Upper lobe of left lung (tissue), 4 donors: ENCODE results near the gene DCAKD.

Experiments
- EP300 ChIP-seq, 4 donors: sonication (generic); formaldehyde crosslinking; IDR thresholded peaks; one replicate each; pipeline ENCODE4 v1.5.1; 2017; ENCODE audit warnings: antibody characterized with exemption in 4 of 4, control low read depth in 2 of 4
- TF ChIP-seq, protein P1 (sequence below), 6 experiments: fragments of 450-650 bp in 4 of 6; fragments of 200-600 bp in 2 of 6; sonication (generic) in 2 of 6; IDR thresholded peaks; one replicate each; pipeline ENCODE4 v1.5.1; 2016 to 2019; ENCODE audit warnings: antibody characterized with exemption in 6 of 6

DNA sequence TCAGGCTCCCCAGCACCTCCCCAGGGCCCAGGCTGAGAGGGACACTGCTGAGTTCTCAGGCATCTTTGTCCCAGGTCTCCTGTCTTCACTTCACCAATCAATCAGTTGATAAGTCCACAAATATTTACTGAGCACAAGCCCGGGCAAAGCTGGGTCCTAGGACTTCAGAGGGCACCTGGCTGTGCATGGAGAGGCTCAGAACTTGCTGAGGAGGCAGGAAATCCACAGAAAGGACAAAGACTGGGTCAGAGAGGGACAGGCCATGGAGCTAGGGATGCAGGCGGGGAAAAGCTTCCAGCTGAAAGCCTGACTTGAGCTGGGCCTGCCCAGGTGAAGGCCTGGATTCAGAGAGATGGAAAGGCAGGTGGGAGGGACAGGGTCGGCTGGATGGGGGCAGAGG is 50.1 kb downstream of the DCAKD start:
- TF ChIP-seq, protein P1, sequence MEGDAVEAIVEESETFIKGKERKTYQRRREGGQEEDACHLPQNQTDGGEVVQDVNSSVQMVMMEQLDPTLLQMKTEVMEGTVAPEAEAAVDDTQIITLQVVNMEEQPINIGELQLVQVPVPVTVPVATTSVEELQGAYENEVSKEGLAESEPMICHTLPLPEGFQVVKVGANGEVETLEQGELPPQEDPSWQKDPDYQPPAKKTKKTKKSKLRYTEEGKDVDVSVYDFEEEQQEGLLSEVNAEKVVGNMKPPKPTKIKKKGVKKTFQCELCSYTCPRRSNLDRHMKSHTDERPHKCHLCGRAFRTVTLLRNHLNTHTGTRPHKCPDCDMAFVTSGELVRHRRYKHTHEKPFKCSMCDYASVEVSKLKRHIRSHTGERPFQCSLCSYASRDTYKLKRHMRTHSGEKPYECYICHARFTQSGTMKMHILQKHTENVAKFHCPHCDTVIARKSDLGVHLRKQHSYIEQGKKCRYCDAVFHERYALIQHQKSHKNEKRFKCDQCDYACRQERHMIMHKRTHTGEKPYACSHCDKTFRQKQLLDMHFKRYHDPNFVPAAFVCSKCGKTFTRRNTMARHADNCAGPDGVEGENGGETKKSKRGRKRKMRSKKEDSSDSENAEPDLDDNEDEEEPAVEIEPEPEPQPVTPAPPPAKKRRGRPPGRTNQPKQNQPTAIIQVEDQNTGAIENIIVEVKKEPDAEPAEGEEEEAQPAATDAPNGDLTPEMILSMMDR (IDR thresholded peaks at IDR 0.05), result no peak
- TF ChIP-seq EP300 (IDR thresholded peaks at IDR 0.05), result no peak
